HG03108 (cell line): ENCODE measurements around the gene MEGF11.
"Not testable (repeated sequence)": the region's sequence is repeated elsewhere in the genome, so short reads cannot be mapped to it uniquely, and the experiment has no call there.

Experiments
- ATAC-seq: cut with Tn5 transposase; IDR thresholded peaks from one replicate; pipeline ENCODE4 v1.9.1; 2021; ENCODE audit warnings: moderate library complexity; ENCODE audit not compliant: unreplicated experiment

The MEGF11 gene

GRCh38 chr15:66276546-66276945 lies 23.0 kb upstream of the MEGF11 start:
- no peak for ATAC-seq

DNA sequence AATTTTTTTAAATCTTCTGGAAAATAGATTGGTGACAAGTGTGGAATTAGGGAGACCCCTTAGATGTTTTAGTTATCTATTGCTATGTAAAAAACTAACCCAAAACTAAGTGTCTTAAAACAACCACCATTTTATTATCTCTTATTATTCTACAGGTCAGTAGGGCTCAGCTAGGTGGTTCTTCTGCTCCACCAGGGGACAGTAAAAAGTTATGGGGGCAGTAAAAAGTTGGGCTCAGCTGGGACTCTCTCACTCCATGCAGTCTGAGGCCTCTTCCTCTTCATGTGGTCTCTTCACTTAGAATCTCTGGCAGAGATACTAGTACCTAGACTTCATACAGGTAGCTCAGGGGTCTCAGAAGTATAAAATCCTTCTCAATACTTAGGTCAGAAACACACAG lies 21.8 kb upstream of the MEGF11 start:
- no peak for ATAC-seq

- no peak for ATAC-seq
Observed at GRCh38 chr15:66270932-66271331, 17.4 kb upstream of the MEGF11 start.

GRCh38 chr15:66269326-66270090 lies 16.0 kb upstream of the MEGF11 start:
- ATAC-seq: no peak

- ATAC-seq: no peak
Observed at GRCh38 chr15:66264859-66265513, 11.4 kb upstream of the MEGF11 start.

GRCh38 chr15:66262837-66263236 lies 9.3 kb upstream of the MEGF11 start:
- ATAC-seq: not testable (repeated sequence)

DNA sequence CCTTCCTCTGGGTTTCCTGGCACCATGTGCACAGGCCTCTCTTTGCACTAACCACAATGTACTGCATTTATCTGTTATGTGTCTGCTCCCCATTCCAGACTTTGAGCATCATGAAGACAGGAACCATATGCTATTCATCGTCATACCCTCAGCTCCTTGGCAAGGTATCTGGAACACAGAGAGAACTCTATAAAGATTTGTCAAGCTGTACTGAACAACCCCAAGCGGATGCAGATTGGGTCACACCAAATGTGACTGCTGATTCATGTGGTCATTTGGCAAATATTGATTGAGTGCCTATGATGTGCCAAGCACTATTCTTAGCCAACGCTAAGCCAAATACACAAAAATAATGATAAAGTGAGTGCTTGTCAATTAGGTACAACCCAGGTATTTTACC lies 7.5 kb upstream of the MEGF11 start:
- ATAC-seq: no peak

DNA sequence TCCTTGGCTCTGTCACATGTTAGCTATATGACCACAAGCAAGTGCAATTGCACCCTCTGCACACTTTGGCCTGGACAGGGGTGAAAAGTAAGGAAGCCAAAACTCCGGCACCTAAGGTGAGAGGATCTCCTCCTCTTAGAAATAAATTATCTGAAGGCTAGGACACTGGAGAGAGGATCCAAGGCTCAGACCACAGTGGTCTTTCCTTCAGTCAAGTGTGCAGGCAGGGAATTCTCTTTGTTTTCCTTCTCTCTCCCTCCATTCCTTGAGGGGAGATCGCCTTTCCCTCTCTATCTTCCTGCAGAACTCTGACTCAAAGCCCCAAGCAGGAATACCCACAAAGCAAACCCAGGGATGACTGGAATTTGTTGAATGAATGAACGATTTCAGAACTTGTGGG lies 3.1 kb upstream of the MEGF11 start:
- ATAC-seq: no peak

DNA sequence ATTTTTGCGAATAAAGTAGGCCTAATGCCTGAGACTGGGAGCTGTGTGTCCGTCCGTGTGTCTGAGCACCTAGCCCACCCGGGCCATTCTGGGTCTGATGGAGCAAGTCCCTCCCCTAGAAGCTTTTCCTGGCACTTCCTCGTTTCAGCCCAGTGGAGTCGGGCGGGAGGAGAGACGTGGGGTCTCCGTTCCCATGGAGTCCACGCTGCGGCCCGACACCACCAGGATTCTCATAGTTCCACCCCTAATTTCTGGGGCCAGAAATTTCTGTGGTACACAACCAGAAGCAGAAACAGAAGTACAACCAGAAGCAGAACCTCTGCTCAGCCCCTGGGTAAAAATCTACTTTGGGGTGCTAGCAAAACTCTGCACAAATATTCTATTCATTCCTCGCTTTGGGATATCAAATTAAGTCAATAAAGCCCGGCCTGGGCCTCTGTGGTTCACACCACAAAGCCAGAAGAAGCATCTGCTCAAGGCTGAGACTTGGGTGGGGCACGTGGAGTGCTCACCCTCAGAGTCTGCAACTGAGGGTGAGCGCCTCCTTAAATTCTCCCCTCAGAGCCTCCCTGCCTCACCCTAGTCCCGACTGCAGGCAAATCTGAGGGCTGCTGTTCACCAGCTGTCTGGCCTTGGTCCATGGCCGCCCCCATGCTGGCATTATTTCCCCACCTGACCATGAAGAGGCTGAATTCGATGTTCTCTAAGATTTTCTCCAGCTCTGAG lies 1.6 kb upstream of the MEGF11 start:
- no peak for ATAC-seq

- no peak for ATAC-seq
Observed at GRCh38 chr15:66254089-66254950, 770 bp upstream of the MEGF11 start.

DNA sequence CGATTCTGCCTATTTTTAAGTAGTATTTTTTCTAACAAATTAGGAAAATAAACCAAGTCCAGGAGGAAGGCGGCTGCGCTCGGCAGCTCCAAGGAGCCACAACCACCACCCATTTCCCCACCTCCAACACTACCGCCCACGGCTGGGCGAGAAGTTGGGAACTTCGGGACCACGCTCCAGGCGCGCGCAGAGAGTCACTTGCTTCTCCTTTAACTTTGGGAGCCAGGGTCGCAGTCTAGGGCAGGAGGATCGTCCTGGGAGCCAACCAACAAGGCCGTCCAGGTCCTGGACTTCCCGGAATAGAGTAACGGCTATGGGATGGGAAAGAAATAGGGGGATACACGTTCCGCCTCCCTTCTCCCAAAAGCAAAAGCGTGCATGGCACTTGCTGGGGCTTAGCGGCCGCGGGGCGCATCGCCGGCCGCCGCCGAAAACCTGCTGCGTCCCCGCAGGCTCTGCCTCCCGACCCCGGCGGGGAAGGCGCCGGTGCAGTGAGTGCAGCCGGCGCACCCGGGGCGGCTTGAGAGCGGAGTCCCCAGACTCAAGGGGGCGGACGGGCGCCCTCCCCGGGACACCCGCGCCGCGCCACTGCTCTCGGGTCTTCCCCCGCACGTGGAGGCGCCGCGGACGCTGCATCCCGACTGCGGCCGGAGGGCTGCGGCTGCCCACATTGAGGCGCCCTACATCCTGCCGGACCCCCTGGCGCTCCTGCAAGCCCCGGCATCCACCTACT lies 699 bp downstream of the MEGF11 start:
- ATAC-seq: no peak

- no peak for ATAC-seq
Observed at GRCh38 chr15:66251790-66252684, 1.5 kb downstream of the MEGF11 start.

- ATAC-seq: no peak
Observed at GRCh38 chr15:66251065-66251789, 2.3 kb downstream of the MEGF11 start.

DNA sequence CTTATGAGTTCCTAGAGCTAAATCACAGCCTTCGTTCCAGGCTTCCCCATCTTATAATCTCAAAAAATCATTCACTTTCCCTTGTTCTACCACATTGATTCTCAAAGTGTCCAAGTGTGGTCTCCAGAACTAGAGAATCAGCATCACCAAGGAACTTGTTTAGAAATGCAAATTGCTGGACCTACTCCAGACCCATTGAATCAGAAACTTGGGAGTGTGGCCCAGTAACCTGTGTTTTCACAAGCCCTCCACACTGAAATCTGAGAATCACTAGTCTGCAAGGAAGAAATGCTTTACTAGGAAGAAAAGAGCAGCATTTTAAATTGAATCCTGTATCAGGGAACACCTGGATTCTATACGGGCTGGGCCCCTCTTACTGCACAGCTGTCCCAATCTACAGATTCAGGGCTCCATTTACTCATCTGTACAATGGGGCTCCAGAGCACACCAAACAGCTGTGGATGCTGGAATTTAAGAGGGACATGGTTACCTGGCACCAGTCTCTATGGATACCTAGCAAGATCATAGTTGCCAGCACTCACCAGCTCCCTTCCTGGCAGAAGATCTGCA lies 3.9 kb downstream of the MEGF11 start:
- no peak for ATAC-seq

GRCh38 chr15:66246937-66247336 lies 6.6 kb downstream of the MEGF11 start:
- ATAC-seq: no peak

- ATAC-seq: not testable (repeated sequence)
Observed at GRCh38 chr15:66245832-66246231, 7.7 kb downstream of the MEGF11 start.

DNA sequence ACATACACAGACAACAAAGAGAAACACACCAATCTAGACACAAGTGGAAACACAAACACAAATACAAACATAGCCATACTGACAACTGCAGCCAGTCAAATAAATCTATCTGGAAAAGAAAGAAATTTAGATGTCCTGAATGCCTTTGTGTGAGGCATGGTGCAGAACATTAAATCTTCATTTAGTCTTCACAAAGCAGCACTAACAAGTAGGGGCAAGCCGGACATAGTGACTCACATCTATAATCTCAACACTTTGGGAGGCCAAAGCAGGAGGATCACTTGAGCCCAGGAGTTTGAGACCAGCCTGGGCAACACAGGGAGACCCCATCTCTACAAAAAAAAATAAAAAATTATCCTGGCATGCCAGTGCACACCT lies 11.7 kb downstream of the MEGF11 start:
- ATAC-seq: no peak
